HepG2 (cell line): ENCODE measurements around the gene GPATCH8. TPM values are rescaled to one million over a fixed set of nuclear protein-coding genes. Genes with fewer than 3 reads are reported as not detected.
A peak's percentile ranks its signal among the peaks of the same experiment; 100 is the strongest.

Source experiments
- ELF3 ChIP-seq: IDR thresholded peaks from 2 replicates; pipeline ENCODE4 v1.6.1; 2016; ENCODE audit warnings: missing genetic modification reagents, missing compliant biosample characterization
- GATAD2A ChIP-seq: IDR thresholded peaks from 2 replicates; pipeline ENCODE4 v1.6.1; 2016
- KDM2A ChIP-seq: sonication (generic); formaldehyde crosslinking; IDR thresholded peaks from 2 replicates; pipeline ENCODE4 v1.4.0; 2020; ENCODE audit warnings: low read depth, missing genetic modification reagents, borderline replicate concordance
- LCORL ChIP-seq, 2 experiments: fragments of 450-650 bp in 1 of 2; sonication (generic) in 1 of 2; formaldehyde crosslinking in 1 of 2; IDR thresholded peaks; 2 replicates each; pipeline versions ENCODE4 v1.5.0 to v1.6.1; 2017 to 2020; ENCODE audit warnings: antibody characterized with exemption in 1 of 2, missing genetic modification reagents in 1 of 2
- MBD4 ChIP-seq: IDR thresholded peaks from 2 replicates; pipeline ENCODE4 v1.6.1; 2012; ENCODE audit warnings: low read length, inconsistent platforms, borderline replicate concordance
- NFE2L2 ChIP-seq: fragments of 150-350 bp; IDR thresholded peaks from 2 replicates; pipeline ENCODE4 v1.6.1; 2014; ENCODE audit warnings: low read length
- NFIB ChIP-seq: sonication (generic); formaldehyde crosslinking; IDR thresholded peaks from 2 replicates; pipeline ENCODE4 v1.9.0; 2021; ENCODE audit warnings: missing genetic modification reagents, mild to moderate bottlenecking, borderline replicate concordance
- RFX1 ChIP-seq: fragments of 450-650 bp; IDR thresholded peaks from 2 replicates; pipeline ENCODE4 v1.6.1; 2017
- SIX1 ChIP-seq: sonication (generic); formaldehyde crosslinking; IDR thresholded peaks from 2 replicates; pipeline ENCODE4 v1.4.0; 2020; ENCODE audit warnings: missing genetic modification reagents, borderline replicate concordance
- TMF1 ChIP-seq: sonication (generic); formaldehyde crosslinking; IDR thresholded peaks from 2 replicates; pipeline ENCODE4 v1.8.1; 2022; ENCODE audit warnings: low read depth, missing genetic modification reagents
- YEATS2 ChIP-seq: sonication (generic); formaldehyde crosslinking; IDR thresholded peaks from 2 replicates; pipeline ENCODE4 v1.4.0; 2020; ENCODE audit warnings: missing genetic modification reagents, borderline replicate concordance
- ZFX ChIP-seq: sonication (generic); formaldehyde crosslinking; IDR thresholded peaks from 2 replicates; pipeline ENCODE4 v1.4.0; 2020; ENCODE audit warnings: mild to moderate bottlenecking, low read depth, missing genetic modification reagents, moderate library complexity
- ZMYM3 ChIP-seq: sonication (generic); formaldehyde crosslinking; IDR thresholded peaks from 2 replicates; pipeline ENCODE4 v1.5.1; 2020; ENCODE audit warnings: mild to moderate bottlenecking, missing genetic modification reagents
- ZNF143 ChIP-seq: sonication (generic); formaldehyde crosslinking; IDR thresholded peaks from 2 replicates; pipeline ENCODE4 v1.4.0; 2020; ENCODE audit warnings: missing genetic modification reagents
- ZNF326 ChIP-seq: sonication (generic); formaldehyde crosslinking; IDR thresholded peaks from 2 replicates; pipeline ENCODE4 v1.4.0; 2020; ENCODE audit warnings: missing genetic modification reagents, borderline replicate concordance
- ZNF354B ChIP-seq: sonication (generic); formaldehyde crosslinking; IDR thresholded peaks from 2 replicates; pipeline ENCODE4 v1.8.0; 2022; ENCODE audit warnings: mild to moderate bottlenecking, missing genetic modification reagents
- ZNF720 ChIP-seq: sonication (generic); formaldehyde crosslinking; IDR thresholded peaks from 2 replicates; pipeline ENCODE4 v1.4.0; 2020; ENCODE audit warnings: missing genetic modification reagents
- polyA plus RNA-seq, 8 experiments: library from polyadenylated mRNA; depleted of rRNA in 3 of 8; stranded (reverse) in 7 of 8; unstranded in 1 of 8; fragments of >200 nt; fragmentation: Illumina TruSeq in 4 of 8; extraction: Trizol in 4 of 8; gene quantifications; 2 replicates each; pipeline versions ENCODE4 v1.2.1 to v1.2.3, GENCODE V29; 2011 to 2016; ENCODE audit warnings: low read depth in 4 of 8, missing spikeins in 1 of 8, mixed read lengths in 1 of 8; ENCODE audit not compliant: insufficient read depth in 1 of 8
- total RNA-seq, 5 experiments: library from RNA; depleted of rRNA; stranded (reverse); fragments of >200 nt; fragmentation: Illumina TruSeq; extraction: Trizol; gene quantifications; 2 replicates each; pipeline ENCODE4 v1.2.3, GENCODE V29; 2016; ENCODE audit warnings: low read depth in 1 of 5
- TF ChIP-seq, protein P1 (sequence below): IDR thresholded peaks from 2 replicates; pipeline ENCODE4 v1.6.1; 2016
- TF ChIP-seq, protein P2 (sequence below): sonication (generic); formaldehyde crosslinking; IDR thresholded peaks from 2 replicates; pipeline ENCODE4 v1.4.0; 2020; ENCODE audit warnings: missing genetic modification reagents; ENCODE audit errors: not compliant biosample characterization
- TF ChIP-seq, protein P3 (sequence below): IDR thresholded peaks from 2 replicates; pipeline ENCODE4 v1.6.1; 2018; ENCODE audit warnings: missing genetic modification reagents, mild to moderate bottlenecking, missing compliant biosample characterization
- TF ChIP-seq, protein P4 (sequence below): IDR thresholded peaks from 2 replicates; pipeline ENCODE4 v1.6.1; 2016; ENCODE audit warnings: missing genetic modification reagents, missing compliant biosample characterization
- TF ChIP-seq, protein P5 (sequence below): sonication (generic); formaldehyde crosslinking; IDR thresholded peaks from 2 replicates; pipeline ENCODE4 v1.5.1; 2020; ENCODE audit warnings: mild to moderate bottlenecking, missing genetic modification reagents, moderate library complexity

Gene GPATCH8
- total and polyA plus RNA-seq, 2 of the 13 experiments (the other 11 are each of a cell fraction or from before 2014, with no cell fraction given), result 20.7 to 21.5 TPM

DNA sequence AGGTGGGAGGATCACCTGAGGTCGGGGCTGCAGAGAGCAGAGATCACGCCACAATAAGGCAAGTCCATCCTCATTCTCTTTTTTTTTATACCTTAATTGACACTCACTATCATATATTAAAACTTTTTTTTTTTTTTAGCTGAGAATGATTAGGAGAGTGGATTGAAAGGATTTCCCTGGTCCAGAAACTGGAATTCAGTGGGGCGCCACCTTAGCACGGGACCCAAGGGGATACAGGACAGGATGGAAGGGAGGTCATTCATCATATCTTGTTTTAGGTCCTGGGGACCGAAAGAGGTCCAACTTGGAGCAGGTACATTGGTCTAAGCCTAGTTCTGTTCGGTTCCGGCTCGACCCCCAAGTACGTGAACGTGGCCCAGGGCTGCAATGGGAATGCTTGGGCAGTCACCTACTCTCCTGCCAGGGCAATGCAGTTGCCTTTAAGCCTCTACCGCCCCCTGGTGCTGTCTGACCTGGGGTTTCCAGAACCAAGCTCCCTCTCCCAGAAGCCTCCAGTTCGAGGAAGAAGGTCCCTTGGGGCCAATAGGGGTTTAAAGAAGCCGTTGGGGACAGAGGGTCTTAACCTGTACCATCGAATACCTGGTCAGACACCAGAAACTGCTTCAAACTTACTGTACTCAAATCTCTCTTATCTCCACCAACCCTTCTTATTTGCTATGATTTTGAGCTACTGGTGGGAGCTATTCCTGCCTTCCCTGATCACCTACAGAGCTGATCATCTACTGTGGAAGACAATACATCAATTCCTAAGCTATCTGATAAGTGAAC lies 19.9 kb upstream of the GPATCH8 start (continued):
- 0 out of 2 replicates have a peak, but pooled peaks have one; percentile 26 for TF ChIP-seq ZNF354B
- TF ChIP-seq, protein P1, sequence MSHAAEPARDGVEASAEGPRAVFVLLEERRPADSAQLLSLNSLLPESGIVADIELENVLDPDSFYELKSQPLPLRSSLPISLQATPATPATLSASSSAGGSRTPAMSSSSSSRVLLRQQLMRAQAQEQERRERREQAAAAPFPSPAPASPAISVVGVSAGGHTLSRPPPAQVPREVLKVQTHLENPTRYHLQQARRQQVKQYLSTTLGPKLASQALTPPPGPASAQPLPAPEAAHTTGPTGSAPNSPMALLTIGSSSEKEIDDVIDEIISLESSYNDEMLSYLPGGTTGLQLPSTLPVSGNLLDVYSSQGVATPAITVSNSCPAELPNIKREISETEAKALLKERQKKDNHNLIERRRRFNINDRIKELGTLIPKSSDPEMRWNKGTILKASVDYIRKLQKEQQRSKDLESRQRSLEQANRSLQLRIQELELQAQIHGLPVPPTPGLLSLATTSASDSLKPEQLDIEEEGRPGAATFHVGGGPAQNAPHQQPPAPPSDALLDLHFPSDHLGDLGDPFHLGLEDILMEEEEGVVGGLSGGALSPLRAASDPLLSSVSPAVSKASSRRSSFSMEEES (CRISPR knock-in tag), result no peak
- no peak for TF ChIP-seq RFX1
- TF ChIP-seq, protein P2, sequence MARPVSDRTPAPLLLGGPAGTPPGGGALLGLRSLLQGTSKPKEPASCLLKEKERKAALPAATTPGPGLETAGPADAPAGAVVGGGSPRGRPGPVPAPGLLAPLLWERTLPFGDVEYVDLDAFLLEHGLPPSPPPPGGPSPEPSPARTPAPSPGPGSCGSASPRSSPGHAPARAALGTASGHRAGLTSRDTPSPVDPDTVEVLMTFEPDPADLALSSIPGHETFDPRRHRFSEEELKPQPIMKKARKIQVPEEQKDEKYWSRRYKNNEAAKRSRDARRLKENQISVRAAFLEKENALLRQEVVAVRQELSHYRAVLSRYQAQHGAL, result peak; percentile 83
- TF ChIP-seq ZFX (CRISPR knock-in tag), result peak; percentile 40; the same call in 1 of the 2 replicates
- TF ChIP-seq ZNF720, result no peak
- no peak for TF ChIP-seq NFIB (CRISPR knock-in tag)
- TF ChIP-seq, protein P3, sequence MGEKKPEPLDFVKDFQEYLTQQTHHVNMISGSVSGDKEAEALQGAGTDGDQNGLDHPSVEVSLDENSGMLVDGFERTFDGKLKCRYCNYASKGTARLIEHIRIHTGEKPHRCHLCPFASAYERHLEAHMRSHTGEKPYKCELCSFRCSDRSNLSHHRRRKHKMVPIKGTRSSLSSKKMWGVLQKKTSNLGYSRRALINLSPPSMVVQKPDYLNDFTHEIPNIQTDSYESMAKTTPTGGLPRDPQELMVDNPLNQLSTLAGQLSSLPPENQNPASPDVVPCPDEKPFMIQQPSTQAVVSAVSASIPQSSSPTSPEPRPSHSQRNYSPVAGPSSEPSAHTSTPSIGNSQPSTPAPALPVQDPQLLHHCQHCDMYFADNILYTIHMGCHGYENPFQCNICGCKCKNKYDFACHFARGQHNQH, result peak; percentile 74; the same call in 1 of the 2 replicates
- TF ChIP-seq, protein P4, sequence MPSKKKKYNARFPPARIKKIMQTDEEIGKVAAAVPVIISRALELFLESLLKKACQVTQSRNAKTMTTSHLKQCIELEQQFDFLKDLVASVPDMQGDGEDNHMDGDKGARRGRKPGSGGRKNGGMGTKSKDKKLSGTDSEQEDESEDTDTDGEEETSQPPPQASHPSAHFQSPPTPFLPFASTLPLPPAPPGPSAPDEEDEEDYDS (CRISPR knock-in tag), result 0 out of 2 replicates have a peak, but pooled peaks have one; percentile 16
- peak; percentile 77 for TF ChIP-seq KDM2A (CRISPR knock-in tag)
- TF ChIP-seq ZMYM3, result peak; percentile 56; the same call in 1 of the 2 replicates
- TF ChIP-seq ELF3, result peak; percentile 57
- no peak for TF ChIP-seq ZNF326 (CRISPR knock-in tag)
- peak; percentile 48 for TF ChIP-seq GATAD2A (CRISPR knock-in tag)
- TF ChIP-seq NFE2L2, result no peak
- TF ChIP-seq SIX1, result 0 out of 2 replicates have a peak, but pooled peaks have one; percentile 32
- TF ChIP-seq MBD4, result no peak
- TF ChIP-seq, protein P5, sequence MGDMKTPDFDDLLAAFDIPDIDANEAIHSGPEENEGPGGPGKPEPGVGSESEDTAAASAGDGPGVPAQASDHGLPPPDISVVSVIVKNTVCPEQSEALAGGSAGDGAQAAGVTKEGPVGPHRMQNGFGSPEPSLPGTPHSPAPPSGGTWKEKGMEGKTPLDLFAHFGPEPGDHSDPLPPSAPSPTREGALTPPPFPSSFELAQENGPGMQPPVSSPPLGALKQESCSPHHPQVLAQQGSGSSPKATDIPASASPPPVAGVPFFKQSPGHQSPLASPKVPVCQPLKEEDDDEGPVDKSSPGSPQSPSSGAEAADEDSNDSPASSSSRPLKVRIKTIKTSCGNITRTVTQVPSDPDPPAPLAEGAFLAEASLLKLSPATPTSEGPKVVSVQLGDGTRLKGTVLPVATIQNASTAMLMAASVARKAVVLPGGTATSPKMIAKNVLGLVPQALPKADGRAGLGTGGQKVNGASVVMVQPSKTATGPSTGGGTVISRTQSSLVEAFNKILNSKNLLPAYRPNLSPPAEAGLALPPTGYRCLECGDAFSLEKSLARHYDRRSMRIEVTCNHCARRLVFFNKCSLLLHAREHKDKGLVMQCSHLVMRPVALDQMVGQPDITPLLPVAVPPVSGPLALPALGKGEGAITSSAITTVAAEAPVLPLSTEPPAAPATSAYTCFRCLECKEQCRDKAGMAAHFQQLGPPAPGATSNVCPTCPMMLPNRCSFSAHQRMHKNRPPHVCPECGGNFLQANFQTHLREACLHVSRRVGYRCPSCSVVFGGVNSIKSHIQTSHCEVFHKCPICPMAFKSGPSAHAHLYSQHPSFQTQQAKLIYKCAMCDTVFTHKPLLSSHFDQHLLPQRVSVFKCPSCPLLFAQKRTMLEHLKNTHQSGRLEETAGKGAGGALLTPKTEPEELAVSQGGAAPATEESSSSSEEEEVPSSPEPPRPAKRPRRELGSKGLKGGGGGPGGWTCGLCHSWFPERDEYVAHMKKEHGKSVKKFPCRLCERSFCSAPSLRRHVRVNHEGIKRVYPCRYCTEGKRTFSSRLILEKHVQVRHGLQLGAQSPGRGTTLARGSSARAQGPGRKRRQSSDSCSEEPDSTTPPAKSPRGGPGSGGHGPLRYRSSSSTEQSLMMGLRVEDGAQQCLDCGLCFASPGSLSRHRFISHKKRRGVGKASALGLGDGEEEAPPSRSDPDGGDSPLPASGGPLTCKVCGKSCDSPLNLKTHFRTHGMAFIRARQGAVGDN, result peak; percentile 70
- peak; percentile 85 for TF ChIP-seq ZNF143 (CRISPR knock-in tag)
- peak; percentile 70; the same call in 1 of the 2 replicates for TF ChIP-seq YEATS2 (CRISPR knock-in tag)
- no peak for TF ChIP-seq LCORL (IDR thresholded peaks at IDR 0.05)
- TF ChIP-seq LCORL (CRISPR knock-in tag; IDR thresholded peaks at IDR 0.05), result peak; percentile 84
- no peak for TF ChIP-seq TMF1 (CRISPR knock-in tag)
